ENCODE data around the gene COPE.

DNA sequence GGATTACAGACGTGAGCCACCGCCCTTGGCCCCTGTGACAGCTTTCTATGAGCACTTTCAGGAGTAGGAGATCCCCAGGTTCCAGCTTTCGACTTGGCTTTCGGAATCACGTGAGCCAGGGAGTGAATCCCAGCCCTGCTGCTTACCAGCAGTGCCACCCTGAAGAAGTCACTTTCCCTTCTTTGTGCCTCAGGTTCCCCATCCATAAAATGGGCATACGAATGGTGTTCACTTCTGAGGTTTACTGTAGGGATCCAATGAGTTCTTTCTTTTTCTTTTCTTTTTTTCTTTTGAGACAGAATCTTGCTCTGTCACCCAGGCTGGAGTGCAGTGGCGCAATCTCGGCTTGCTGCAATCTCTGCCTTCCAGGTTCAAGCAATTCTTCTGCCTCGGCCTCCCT is 26.1 kb upstream of the COPE start:
- TF ChIP-seq EZH2 (IDR thresholded peaks at IDR 0.05; ENCODE audit: insufficient read depth, poor library complexity, severe bottlenecking) (no peak), EZH2phosphoT487 (IDR thresholded peaks at IDR 0.05; ENCODE audit: insufficient read depth, low read depth) (no peak)

Data from GM23248 (cell line).